Activated effector memory CD4-positive, alpha-beta T cell treated with Interleukin-2 at 50 U/mL for 16 hours (primary cell): ENCODE measurements around the gene DCP1B.
A peak's percentile ranks its signal among the peaks of the same experiment; 100 is the strongest.

ENCODE experiments used
- DNase-seq: peaks from one replicate; pipeline ENCODE4 v3.0.0-alpha.2; 2020

Gene DCP1B

DNA sequence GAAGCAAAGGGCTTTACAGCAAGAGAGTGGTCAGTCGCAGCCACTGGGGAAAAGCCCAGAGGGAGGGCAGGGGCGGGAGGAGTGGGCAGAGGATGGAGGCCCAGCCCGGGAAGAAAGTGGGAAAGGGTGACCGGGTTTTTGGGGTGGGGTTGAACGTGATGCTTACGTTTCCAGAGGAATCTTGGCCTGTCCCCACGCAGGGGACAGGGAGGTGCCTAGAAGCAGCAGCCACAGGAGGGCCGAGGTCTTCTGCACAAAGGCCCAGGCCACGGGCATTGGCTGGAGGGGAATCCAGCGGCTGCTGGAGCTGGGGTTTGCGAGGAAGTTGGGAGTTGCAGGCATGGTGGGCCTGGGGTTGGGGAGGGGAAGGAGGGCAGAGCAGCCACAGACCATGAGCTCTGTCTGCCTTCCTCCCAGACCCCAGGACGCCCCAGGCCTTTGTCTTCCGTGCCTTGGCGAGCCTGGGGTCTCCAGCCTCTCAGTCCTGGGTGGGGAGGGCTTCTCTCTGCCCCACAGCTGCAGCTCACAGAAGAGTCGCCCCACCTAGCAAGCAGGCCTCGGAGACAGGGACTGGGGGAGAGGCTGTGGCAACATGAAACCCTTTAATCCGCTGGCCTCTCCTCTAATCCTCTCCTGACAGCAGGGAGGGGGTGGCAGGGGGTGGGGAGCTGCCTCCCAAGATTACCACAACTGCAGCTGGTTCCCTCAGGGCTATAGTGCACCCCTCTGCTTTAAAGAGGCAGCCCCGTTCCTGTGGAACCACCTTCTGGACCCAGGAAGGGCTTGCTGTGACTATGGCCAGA, 86.0 kb downstream of the DCP1B start, which contains the start of gene CACNA2D4:
CACNA2D4 (minus strand) TSS at position 572 of the 803 bp plus-strand sequence; CDS start at position 393, 179 bp downstream.
- DNase-seq, result no peak

DNA sequence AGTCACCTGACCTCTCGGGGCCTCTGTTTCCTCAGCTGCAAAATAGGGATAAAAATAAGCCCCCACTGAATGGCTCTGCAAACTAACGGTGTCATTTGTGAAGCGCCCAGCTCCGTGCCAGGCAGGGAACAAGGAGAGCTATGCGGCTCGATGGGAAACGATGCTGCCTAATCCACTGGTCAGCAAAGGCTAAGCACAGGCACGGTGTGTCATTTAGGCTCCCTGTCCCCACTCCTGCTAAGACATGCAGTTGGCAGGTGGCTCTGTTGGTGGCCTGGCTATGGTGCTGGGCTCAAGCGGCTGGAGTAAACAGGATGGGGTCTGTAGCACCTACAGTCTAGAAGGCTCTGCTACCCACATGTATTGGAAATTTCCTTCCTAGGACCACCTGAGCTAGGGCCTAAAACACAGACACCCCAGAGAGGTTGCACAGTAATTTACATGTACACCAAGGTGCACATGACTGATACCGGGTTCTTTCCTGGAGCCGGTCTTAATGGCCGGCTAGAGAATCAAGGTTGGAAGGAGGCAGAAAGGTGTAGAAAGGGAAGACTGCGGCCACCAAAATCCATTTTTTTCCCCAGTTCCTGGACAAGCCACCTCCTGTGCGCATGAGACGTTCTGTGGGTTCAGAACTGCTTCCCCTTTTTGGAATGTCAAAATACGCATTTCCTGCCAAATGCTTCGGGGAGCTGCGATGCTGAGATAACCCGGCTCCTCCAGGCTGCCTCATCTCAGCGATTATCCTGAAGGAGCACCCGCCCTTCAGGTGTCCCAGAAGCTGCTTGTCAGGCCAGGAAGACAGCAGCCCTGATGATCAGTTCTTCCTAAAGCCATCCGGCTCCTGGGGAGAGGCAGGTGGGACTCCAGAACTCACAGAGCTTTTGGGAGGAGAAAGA, 86.8 kb downstream of the DCP1B start:
- no peak for DNase-seq

DNA sequence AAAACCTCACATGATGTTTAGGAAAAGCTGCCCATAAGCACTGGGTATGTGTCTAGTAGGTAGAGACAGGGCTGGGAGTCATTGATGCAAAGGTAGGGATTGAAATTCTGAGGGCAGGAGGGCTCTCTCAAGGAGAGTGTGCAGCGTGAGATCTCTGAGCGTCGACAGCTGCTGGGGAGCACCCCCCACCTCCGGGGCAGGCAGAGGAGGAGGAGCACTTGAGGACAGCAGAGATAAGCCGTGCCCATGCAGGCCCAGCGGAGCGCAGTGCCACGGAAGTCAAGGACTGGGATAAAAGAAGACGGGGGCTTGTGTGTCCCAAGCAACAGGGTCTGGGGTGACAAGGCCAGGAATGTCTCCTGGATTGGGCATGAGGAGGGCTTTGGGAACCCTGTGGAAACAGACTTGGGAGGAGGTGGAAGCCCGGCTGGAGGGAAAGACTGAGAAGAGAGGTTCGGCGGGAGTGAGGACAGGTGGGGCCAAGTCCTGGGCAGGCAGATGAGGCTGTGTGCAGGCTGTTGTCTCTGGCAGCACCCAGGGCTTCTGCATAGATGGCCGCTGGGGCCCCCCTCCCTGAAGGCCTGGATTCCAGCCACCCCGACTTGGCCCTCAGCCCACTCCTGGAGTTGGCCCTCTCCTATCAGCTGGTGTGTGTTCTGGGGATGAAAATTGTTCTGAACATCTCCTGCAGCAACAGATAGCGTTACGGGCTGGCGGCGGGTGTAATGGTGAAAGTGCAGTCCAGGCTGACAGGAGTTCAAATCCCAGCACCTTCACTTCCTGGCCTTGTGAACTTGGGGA, 87.7 kb downstream of the DCP1B start:
- DNase-seq, result no peak

DNA sequence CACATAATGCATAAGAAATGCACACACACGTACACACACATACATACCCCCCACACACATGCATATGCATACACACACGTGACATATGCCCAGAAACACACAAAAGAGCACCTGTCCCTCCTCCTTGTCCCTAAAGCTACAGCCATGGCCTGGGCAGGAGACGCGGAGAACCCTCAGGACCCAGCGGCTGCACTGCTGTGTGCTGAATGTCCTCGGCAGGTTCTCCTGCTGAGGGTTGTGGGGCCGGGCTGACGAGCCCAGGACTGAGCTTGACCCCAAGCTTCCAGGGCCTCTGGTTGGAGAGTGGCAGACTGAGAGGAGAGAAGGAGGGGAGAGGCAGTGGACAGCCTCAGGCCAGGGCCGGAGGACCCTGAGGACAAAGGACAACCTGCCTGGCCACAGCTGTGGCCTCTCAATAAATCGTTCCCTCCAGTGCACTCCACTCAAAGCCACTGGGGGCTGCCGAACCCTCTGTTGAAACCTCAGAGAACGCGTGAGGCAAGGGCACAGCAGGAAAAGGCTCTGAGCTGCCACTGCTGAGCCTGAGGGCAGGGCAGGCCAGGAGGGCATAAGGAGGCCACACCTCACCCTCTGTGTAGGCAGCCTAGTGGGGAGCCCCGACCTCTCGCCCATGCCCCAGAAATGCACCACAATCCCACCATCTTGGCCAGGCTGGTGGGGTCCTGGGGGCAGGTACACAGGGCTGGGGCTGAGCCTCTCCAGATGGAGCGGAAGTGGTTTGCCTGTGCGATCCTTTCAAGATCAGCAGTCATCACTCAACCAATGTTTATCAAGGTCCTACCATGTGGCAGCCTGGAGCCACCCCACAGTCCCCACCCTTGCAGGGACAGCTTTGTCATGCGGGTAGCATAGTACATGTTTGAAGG, 88.9 kb downstream of the DCP1B start:
- DNase-seq, result peak; percentile 24

DNA sequence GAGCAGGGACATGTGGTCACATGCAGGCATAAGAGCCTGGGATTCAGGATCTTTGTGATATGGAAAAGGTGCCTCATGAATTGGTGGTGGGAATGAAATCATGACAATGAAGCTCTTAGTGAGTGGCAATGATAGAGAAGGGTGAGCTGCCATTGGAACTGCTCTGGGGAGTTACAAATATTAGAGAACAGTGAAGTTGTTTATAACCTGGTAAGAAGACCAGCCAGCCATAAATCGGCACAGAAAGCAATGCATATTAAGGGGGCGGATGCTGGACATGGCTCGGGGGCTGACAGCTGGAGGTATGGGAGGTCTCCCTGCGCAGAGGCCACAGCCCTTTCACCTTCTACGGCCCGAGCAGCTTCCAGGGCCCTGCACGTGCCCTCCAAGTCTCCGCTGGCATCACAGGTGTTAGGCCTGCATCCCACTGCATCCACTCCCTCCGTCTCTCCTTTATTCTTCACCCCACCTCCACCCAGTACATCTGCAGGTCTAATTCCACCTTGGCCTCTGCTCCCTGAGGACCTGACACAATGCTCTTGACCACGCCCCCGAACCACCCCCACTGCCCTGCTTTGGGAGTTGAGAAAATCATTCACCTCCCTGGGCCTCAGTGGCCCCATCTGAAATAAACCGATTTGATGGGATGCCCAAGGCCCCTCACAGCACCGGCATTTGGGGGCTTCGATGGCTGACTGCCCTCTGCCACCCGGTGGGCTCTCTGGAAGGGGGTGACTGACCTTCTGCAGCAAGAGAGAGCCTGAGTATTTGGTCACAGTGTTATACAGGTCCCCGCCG, 89.9 kb downstream of the DCP1B start:
- no peak for DNase-seq

DNA sequence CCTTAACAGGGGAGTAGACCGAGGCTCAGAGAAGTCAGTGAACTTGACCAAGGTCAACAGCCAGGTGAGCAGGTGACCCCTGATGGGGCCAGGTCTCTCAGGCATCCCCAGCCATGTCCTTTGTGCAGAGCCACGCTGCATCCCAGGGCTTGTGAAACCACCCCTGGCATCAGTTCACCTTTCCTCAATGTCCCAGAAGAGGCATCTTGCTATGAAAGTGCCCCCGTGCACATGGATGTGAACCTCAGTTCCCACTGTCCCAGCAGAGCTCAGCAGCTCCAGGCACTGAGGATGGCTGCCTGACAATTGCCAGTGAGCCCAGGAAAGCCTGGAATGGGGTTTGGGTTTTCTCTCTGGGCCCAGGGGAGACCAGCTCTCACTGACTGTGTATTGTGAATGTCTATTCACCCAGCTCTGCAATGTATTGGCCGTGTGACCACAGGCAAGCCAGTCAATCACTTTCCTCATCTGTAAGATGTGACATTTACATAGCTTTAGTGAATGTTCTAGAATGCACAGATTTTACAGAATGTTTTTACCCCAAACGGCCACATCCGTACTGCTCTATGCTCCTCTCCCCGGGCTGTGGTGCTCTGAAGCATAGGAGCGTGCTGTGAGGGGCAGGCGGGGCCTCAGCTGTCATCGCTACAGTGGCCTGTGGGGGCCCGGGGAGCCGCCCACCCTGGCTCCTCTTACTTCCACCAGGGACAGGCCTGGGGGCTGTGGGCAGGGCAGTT, 90.7 kb downstream of the DCP1B start:
- DNase-seq, result no peak

DNA sequence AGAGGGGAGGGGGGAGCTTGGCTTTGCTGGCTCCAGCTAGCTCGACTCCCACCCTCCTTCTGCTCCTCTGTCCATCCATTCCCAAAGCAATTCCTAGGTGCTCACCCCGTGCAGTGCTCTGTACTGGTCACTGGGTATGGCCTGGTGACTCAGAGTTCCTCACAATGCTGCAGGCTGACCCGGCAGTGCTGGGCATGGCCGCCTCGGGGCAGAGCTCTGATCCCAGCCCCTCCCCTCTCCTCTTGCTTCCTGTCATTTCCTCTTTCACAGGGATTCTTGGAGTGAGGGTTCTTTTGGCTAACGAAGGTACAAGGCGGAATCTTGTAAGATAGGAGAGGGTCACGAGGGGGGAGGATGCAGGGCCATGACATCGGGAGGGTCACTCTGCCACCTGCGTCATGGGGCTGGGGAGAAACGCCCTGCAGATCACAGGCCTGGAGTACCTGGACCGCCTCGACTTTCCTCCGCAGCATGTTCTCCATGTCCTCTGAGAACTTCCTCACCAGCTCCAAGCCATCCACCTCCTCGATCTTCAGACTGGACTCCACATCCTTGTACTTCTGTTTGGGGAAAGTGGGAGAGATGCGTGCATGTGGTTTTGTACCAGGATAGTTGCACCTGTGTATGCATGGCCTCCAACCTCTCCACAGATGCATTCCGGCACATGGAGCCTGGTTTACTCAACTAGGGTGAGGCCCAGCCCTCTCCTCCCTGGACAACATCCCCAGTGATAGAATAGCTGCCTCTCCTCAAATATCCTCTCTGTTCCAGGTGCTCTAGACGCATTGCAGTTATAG, 91.5 kb downstream of the DCP1B start:
- no peak for DNase-seq

DNA sequence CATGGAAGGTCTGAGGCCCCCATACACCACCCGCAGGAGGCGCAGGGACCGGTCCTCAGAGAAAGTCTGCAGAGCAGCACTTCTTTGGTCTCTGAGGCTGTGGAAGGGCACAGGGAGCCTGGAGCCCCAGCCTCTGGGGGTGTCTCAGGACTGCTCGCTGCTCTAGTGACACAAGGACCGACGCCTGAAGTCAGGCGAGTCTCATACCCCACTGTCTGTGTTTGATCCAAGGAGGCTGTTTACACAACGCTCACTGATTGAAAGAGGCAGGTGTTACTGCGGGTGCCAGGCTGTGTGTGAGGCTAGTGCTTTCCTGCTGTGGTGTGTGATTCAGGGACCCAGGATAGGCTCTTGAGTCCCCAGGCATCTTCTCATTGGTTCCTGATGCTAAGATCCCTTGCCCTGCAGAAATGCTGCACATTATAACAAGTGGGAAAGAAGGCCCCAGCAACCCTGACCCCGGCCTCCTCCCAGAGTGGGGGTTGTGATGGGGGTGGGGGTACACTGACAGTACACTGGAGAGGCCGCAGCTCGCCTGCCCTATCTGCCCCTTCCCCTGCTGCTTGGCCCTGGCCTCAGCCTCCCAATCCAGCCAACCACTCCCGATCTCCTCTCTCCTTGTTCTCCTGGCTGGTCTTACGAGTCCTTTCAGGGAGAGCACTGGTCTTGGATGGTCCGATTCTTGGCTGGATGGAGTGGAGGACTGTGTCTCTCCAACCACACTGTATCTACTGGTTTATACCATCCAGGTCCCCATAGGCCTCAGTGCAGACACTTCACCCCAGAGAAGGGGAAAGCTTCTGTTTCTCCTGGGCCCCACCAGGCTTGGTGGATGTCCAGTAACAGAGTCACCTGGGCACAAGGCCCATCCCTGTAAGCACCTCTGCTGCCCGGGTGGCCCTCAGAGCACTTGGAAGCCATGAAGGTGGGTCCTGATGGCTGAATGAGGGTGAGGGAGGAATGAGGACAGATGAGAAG, 92.4 kb downstream of the DCP1B start:
- no peak for DNase-seq

DNA sequence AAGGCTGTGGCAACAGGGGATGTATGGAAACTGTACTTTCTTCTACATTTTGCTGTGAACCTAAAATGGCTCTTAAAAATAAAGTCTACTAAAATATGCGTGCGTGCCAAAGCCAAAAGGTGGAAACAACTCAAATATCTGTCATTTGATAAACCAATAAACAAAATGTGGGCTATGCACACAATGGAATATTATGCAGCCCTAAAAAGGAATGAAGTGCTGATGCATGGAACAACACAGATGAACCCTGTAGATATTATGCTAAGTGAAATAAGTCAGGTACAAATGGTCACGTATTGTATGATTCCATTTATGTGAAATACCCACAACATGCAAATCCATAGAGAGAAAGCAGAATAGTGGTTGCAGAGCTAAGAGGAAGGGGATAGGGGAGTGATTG, 93.8 kb downstream of the DCP1B start:
- DNase-seq, result no peak

DNA sequence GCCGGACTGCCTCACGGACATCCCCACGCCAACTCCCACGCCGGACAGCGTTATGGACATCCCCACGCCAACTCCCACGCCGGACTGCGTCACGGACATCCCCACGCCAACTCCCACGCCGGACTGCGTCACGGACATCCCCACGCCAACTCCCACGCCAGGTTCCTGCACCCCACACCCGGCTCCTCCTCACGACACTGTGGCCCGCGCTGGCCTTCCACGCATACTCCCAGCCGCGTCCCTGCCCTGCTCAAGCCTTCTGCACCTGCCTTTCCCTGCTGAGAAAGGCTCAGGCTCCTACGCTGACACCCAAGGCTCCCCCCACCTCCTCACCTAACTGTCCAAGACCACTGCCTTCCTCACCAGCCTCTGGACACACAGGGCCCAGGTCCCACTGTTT, 95.5 kb downstream of the DCP1B start:
- DNase-seq, result no peak

DNA sequence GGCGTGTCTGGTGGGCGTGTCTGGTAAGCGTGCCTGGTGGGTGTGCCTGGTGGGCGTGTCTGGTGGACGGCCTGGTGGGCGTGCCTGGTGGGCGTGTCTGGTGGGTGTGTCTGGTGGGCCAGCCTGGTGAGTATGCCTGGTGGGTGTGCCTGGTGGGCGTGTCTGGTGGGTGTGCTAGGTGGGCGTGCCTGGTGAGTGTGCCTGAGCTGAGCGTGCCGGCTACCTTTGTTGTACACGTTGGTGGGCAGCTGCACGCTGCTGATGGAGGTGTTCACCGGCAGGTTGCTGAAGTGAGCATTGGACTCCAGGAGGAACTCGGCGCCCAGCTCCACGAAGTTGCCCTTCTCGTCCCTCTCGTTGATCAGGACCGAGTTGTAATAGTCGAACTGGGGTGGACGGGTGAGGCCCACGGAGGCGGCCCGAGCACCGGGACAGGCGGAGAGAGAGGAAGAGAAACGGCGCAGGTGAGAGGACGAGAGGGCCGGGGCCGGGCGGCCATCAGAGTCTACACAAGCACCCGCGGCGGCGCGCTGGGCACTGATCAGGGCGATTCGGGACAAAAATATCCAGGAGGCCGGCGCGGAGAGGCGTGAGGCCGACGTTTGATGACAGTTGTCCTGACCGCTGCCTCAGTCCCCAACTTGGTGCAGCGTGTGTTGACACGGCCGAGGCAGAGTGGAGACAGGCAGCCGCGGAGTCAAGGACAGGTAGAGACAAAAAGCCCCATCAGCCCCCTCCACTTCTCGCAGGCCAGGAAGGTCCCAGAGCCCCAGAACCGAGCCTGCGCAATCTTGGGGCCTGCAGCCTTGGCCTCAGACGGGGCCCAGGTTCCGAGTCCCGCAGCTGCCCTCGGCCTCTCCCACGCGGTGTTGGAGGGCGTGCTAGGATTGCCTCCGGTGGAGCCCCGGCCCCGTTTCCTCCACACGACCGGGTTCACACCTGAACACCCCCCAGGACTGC, 96.3 kb downstream of the DCP1B start:
- DNase-seq, result no peak

DNA sequence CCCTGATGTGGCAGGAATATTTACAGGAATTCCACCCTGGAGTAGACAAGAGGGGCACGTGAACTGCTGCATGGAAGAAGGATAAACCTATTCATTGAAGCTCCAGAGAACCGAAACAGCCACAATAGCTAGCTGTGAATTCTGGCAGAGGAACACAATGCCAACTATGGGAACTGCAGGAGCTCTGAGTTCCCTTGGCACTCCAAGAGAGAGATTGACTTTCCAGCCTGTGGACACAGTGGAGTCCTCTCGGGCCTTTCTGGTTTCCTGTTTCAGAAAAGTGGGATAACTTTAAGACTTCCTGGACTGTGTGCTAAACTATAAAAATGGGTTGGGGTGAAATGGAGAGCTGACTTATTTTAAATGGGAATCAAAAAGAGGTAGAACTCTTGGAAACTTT, 97.7 kb downstream of the DCP1B start:
- no peak for DNase-seq

DNA sequence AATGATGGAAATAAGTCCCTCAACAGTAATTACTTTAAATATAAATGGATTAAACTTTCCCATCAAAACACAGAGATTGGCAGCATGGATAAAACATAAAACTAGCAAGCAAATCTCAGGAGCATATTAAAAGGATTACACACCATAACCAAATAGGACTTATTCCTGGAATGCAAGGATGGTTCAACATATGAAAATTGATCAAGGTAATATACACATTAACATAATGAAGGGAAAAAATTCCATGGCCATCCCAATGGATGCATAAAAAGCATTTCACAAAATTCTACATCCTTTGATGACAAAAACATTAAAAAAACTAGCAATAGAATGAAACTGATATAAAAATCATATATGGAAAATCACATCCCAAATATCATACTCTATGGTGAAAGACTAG, 99.4 kb downstream of the DCP1B start:
- no peak for DNase-seq

DNA sequence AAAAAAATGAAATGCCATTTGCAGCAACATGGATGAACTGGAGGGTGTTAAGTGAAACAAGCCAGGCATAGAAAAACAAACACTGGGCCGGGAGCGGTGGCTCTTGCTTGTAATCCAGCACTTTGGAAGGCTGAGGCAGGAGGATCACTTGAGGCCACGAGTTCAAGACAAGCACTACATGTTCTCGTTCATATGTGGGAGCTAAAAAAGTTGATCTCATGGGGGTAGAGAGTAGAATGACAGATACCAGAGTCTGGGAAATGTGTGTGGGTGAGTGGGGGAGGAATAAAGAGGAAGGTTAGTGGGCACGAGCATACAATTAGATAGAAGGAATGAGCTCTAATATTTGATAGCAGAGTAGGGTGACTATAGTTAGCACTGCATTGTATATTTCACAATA, 107.3 kb downstream of the DCP1B start:
- no peak for DNase-seq
